Measurements from ENCODE around the gene AMOTL2. TPM values are rescaled to one million over a fixed set of nuclear protein-coding genes. Genes with fewer than 3 reads are reported as not detected.

AMOTL2 gene
- total and polyA plus RNA-seq, 8 donors, result 23.8 to 106 (median 47.6) TPM

- intact Hi-C loops (cut with DNase I), result no loop called here
- peak overlapping the region in 1 of 2 donors; percentile 72 for H3K27ac ChIP-seq
- H3K27me3 ChIP-seq, result peaks cover 0 to 18% of the 10 kb centered on the region in 2 donors
- H3K4me1 ChIP-seq, result peaks cover 63 to 92% of the 10 kb centered on the region in 2 donors
- ATAC-seq (no peak), DNase-seq (peak in 1 of 4 donors; percentile 28)
- no peak overlapping the region for H3K4me3 ChIP-seq
- peaks cover 4 to 83% of the 10 kb centered on the region in 2 donors for H3K36me3 ChIP-seq
- TF ChIP-seq CTCF (IDR thresholded peaks at IDR 0.05), result no peak
- no peaks in the 10 kb centered on the region for H3K9me3 ChIP-seq
Measured at GRCh38 chr3:134361162-134361835, 12.9 kb downstream of the AMOTL2 start.

GRCh38 chr3:134360046-134360445 is 14.2 kb downstream of the AMOTL2 start:
- TF ChIP-seq CTCF (IDR thresholded peaks at IDR 0.05), result no peak

GRCh38 chr3:134359121-134360010 is 14.9 kb downstream of the AMOTL2 start:
- peaks cover 4 to 86% of the 10 kb centered on the region in 2 donors for H3K36me3 ChIP-seq

More at GRCh38 chr3:134360046-134360445, 14.2 kb downstream of the AMOTL2 start:
- Histone ChIP-seq H3K4me3 (no peak overlapping the region), H3K4me1 (peaks cover 55 to 91% of the 10 kb centered on the region in 2 donors), H3K36me3 (peaks cover 4 to 81% of the 10 kb centered on the region in 2 donors), H3K9me3 (no peaks in the 10 kb centered on the region), H3K27ac (peak overlapping the region; percentile 44 to 72), H3K27me3 (peaks cover 0 to 18% of the 10 kb centered on the region in 2 donors)
- ATAC-seq (no peak), DNase-seq (peak in 1 of 4 donors; percentile 29)
- intact Hi-C loops (cut with DNase I), result no loop called here

GRCh38 chr3:134357914-134358811 is 16.1 kb downstream of the AMOTL2 start:
- DNase-seq, result peak in 3 of 4 donors; percentile 49 to 69 (median 60)
- intact Hi-C loops (cut with DNase I), result no loop called here

More at GRCh38 chr3:134359121-134360010, 14.9 kb downstream of the AMOTL2 start:
- peak overlapping the region; percentile 44 to 72 for H3K27ac ChIP-seq
- intact Hi-C loops (cut with DNase I), result no loop called here
- DNase-seq (peak in 1 of 4 donors; percentile 32), ATAC-seq (no peak)
- H3K4me1 ChIP-seq, result peaks cover 49 to 91% of the 10 kb centered on the region in 2 donors
- no peak overlapping the region for H3K4me3 ChIP-seq
- no peak for TF ChIP-seq CTCF (IDR thresholded peaks at IDR 0.05)
- H3K27me3 ChIP-seq, result peaks cover 0 to 12% of the 10 kb centered on the region in 2 donors
- no peaks in the 10 kb centered on the region for H3K9me3 ChIP-seq

More at GRCh38 chr3:134357914-134358811, 16.1 kb downstream of the AMOTL2 start:
- no peak overlapping the region for H3K4me3 ChIP-seq
- H3K27ac ChIP-seq, result peak overlapping the region; percentile 72
- peaks cover 4 to 83% of the 10 kb centered on the region in 2 donors for H3K36me3 ChIP-seq
- ATAC-seq, result peak; percentile 82
- H3K27me3 ChIP-seq, result peaks cover 0 to under 1% of the 10 kb centered on the region in 2 donors
- TF ChIP-seq CTCF (IDR thresholded peaks at IDR 0.05), result peak in 1 of 2 donors; percentile 4
- no peaks in the 10 kb centered on the region for H3K9me3 ChIP-seq
- peaks cover 39 to 84% of the 10 kb centered on the region in 2 donors for H3K4me1 ChIP-seq

All from left lung (tissue), 10 donors.